ENCODE data around the gene ITGBL1.

The ITGBL1 gene

GRCh38 chr13:101579281-101579802 is 126.9 kb downstream of the ITGBL1 start:
- no peak overlapping the region for H3K27ac ChIP-seq (ENCODE audit: low read depth, low read length, poor library complexity, severe bottlenecking)
- no peak for TF ChIP-seq EZH2 (IDR thresholded peaks at IDR 0.05; ENCODE audit: borderline replicate concordance, low read length)
- TF ChIP-seq CTCF (IDR thresholded peaks at IDR 0.05; ENCODE audit: low read length): no peak
- no peak overlapping the region for H3K4me2 ChIP-seq (ENCODE audit: low read length)

GRCh38 chr13:101584331-101584730 is 131.9 kb downstream of the ITGBL1 start:
- no peaks in the 10 kb centered on the region for H3K4me1 ChIP-seq (ENCODE audit: insufficient read depth, low read length, severe bottlenecking)
- TF ChIP-seq EZH2 (IDR thresholded peaks at IDR 0.05; ENCODE audit: borderline replicate concordance, low read length): no peak
- TF ChIP-seq CTCF (IDR thresholded peaks at IDR 0.05; ENCODE audit: low read length): no peak
- no peaks in the 10 kb centered on the region for H3K79me2 ChIP-seq (ENCODE audit: insufficient read depth, low read length)
- H3K9ac ChIP-seq (ENCODE audit: low read length): no peak overlapping the region
- H2AFZ ChIP-seq (ENCODE audit: low read length): no peak overlapping the region
- H3K4me3 ChIP-seq (ENCODE audit: low read depth, low read length, poor library complexity, severe bottlenecking): no peak overlapping the region
- no peaks in the 10 kb centered on the region for H3K9me2 ChIP-seq (ENCODE audit: low read depth, low read length)
- no peak overlapping the region for H3K4me2 ChIP-seq (ENCODE audit: low read length)
- H3K27me3 ChIP-seq (ENCODE audit: insufficient read depth, low read length): no peaks in the 10 kb centered on the region; the same call in 1 of the 2 replicates
- H3F3A ChIP-seq (ENCODE audit: insufficient read depth, low read length): no peaks in the 10 kb centered on the region
- H3K9me3 ChIP-seq (ENCODE audit: low read length): no peaks in the 10 kb centered on the region
- H3K27ac ChIP-seq (ENCODE audit: low read depth, low read length, poor library complexity, severe bottlenecking): no peak overlapping the region
- no peaks in the 10 kb centered on the region for H4K20me1 ChIP-seq (ENCODE audit: insufficient read depth, low read length)
- no peaks in the 10 kb centered on the region for H3K36me3 ChIP-seq (ENCODE audit: insufficient read depth, low read length)

More at GRCh38 chr13:101579281-101579802, 126.9 kb downstream of the ITGBL1 start:
- H3K36me3 ChIP-seq (ENCODE audit: insufficient read depth, low read length): no peaks in the 10 kb centered on the region
- no peak overlapping the region for H3K4me3 ChIP-seq (ENCODE audit: low read depth, low read length, poor library complexity, severe bottlenecking)
- H4K20me1 ChIP-seq (ENCODE audit: insufficient read depth, low read length): no peaks in the 10 kb centered on the region
- no peaks in the 10 kb centered on the region for H3K79me2 ChIP-seq (ENCODE audit: insufficient read depth, low read length)
- H2AFZ ChIP-seq (ENCODE audit: low read length): no peak overlapping the region
- H3K4me1 ChIP-seq (ENCODE audit: insufficient read depth, low read length, severe bottlenecking): no peaks in the 10 kb centered on the region
- H3K9me3 ChIP-seq (ENCODE audit: low read length): no peaks in the 10 kb centered on the region
- H3K9ac ChIP-seq (ENCODE audit: low read length): no peak overlapping the region
- H3K27me3 ChIP-seq (ENCODE audit: insufficient read depth, low read length): no peaks in the 10 kb centered on the region; the same call in 1 of the 2 replicates
- no peaks in the 10 kb centered on the region for H3F3A ChIP-seq (ENCODE audit: insufficient read depth, low read length)
- no peaks in the 10 kb centered on the region for H3K9me2 ChIP-seq (ENCODE audit: low read depth, low read length)

GRCh38 chr13:101590479-101590878 is 138.0 kb downstream of the ITGBL1 start:
- H3K4me3 ChIP-seq (ENCODE audit: low read depth, low read length, poor library complexity, severe bottlenecking): no peak overlapping the region
- no peaks in the 10 kb centered on the region for H3K4me1 ChIP-seq (ENCODE audit: insufficient read depth, low read length, severe bottlenecking)
- no peaks in the 10 kb centered on the region for H3F3A ChIP-seq (ENCODE audit: insufficient read depth, low read length)
- no peak overlapping the region for H3K4me2 ChIP-seq (ENCODE audit: low read length)
- no peaks in the 10 kb centered on the region for H4K20me1 ChIP-seq (ENCODE audit: insufficient read depth, low read length)
- H3K9me2 ChIP-seq (ENCODE audit: low read depth, low read length): no peaks in the 10 kb centered on the region
- TF ChIP-seq CTCF (IDR thresholded peaks at IDR 0.05; ENCODE audit: low read length) (no peak), EZH2 (IDR thresholded peaks at IDR 0.05; ENCODE audit: borderline replicate concordance, low read length) (no peak)
- no peaks in the 10 kb centered on the region for H3K36me3 ChIP-seq (ENCODE audit: insufficient read depth, low read length)
- H3K9me3 ChIP-seq (ENCODE audit: low read length): no peaks in the 10 kb centered on the region; the same call in 1 of the 2 replicates
- no peaks in the 10 kb centered on the region for H3K27me3 ChIP-seq (ENCODE audit: insufficient read depth, low read length)
- H3K27ac ChIP-seq (ENCODE audit: low read depth, low read length, poor library complexity, severe bottlenecking): no peak overlapping the region
- H3K9ac ChIP-seq (ENCODE audit: low read length): no peak overlapping the region
- no peak overlapping the region for H2AFZ ChIP-seq (ENCODE audit: low read length)
- H3K79me2 ChIP-seq (ENCODE audit: insufficient read depth, low read length): no peaks in the 10 kb centered on the region
